A673 (cell line): Measurements from ENCODE around the gene TESK2. TPM values are rescaled to one million over a fixed set of nuclear protein-coding genes. Genes with fewer than 3 reads are reported as not detected.

Experiments used
- BruUV-seq: library from RNA; stranded (reverse); fragments of 400-500 nt; replicated peaks from 2 replicates; lab custom pipeline; 2021; lab: Mats Ljungman, UMichigan
- CTCF ChIA-PET: fragments of 300-600 bp; sonication (Branson Sonifier 250); formaldehyde crosslinking; loops from one replicate; lab custom pipeline; 2022; ENCODE audit warnings: antibody characterized with exemption; lab: Charles Lee
- POLR2A ChIA-PET: fragments of 300-600 bp; sonication (Branson Sonifier 250); formaldehyde crosslinking; loops from one replicate; lab custom pipeline; 2022; ENCODE audit warnings: antibody characterized with exemption; ENCODE audit not compliant: low non-redundant PET; lab: Charles Lee
- DNase-seq: peaks from one replicate; pipeline ENCODE4 v3.0.0-alpha.2; 2015; ENCODE audit warnings: low spot score
- H3K27ac ChIP-seq: fragments of 200-600 bp; sonication (generic); 2 replicates; pipeline ENCODE4 v1.5.1; 2016; ENCODE audit warnings: mixed run types, low read depth, mild to moderate bottlenecking, mixed read lengths, antibody characterized with exemption, low read length; ENCODE audit not compliant: poor library complexity, severe bottlenecking
- H3K27me3 ChIP-seq: fragments of 200-600 bp; sonication (generic); replicated peaks from 2 replicates; pipeline ENCODE4 v1.6.1; 2017; ENCODE audit warnings: mixed run types, low read depth, mild to moderate bottlenecking, mixed read lengths, antibody characterized with exemption, low read length; ENCODE audit not compliant: insufficient read depth, poor library complexity
- H3K36me3 ChIP-seq: fragments of 200-600 bp; sonication (generic); 2 replicates; pipeline ENCODE4 v1.6.1; 2016; ENCODE audit warnings: mixed run types, mild to moderate bottlenecking, mixed read lengths, antibody characterized with exemption, low read length; ENCODE audit not compliant: insufficient read depth, poor library complexity, severe bottlenecking
- H3K4me1 ChIP-seq: fragments of 200-600 bp; sonication (generic); 2 replicates; pipeline ENCODE4 v1.6.1; 2017; ENCODE audit warnings: mixed run types, mild to moderate bottlenecking, mixed read lengths, antibody characterized with exemption, low read length; ENCODE audit not compliant: insufficient read depth, poor library complexity, severe bottlenecking
- H3K4me3 ChIP-seq: fragments of 200-600 bp; sonication (generic); 2 replicates; pipeline ENCODE4 v1.5.1; 2016; ENCODE audit warnings: low read depth, mixed run types, mild to moderate bottlenecking, mixed read lengths, low read length; ENCODE audit not compliant: poor library complexity, severe bottlenecking
- H3K9me3 ChIP-seq: fragments of 200-600 bp; sonication (generic); 2 replicates; pipeline ENCODE4 v1.6.1; 2016; ENCODE audit warnings: mixed run types, low read depth, mild to moderate bottlenecking, mixed read lengths, antibody characterized with exemption, low read length; ENCODE audit not compliant: poor library complexity, severe bottlenecking
- CTCF ChIP-seq: fragments of 300-800, 200-600 bp; sonication (generic); conservative IDR thresholded peaks from 2 replicates; pipeline ENCODE4 v1.5.1; 2017; ENCODE audit warnings: low read depth, mild to moderate bottlenecking, antibody characterized with exemption, low read length, moderate library complexity, mixed read lengths
- EZH2 ChIP-seq: fragments of 200-600 bp; sonication (generic); IDR thresholded peaks from 2 replicates; pipeline ENCODE4 v1.6.1; 2017; ENCODE audit warnings: borderline replicate concordance, low read depth, mild to moderate bottlenecking, mixed read lengths, antibody characterized with exemption, low read length; ENCODE audit not compliant: poor library complexity, severe bottlenecking
- intact Hi-C: fragments of 100-400 bp; cut with micrococcal nuclease; formaldehyde crosslinking; loops from one replicate; pipeline ENCODE4 v1.10.0; 2022; ENCODE audit not compliant: unreplicated experiment
- total RNA-seq: library from RNA; stranded (reverse); gene quantifications from 2 replicates; pipeline ENCODE4 v1.2.3, GENCODE V29; 2021

The TESK2 gene
- total RNA-seq, 1 experiment from 2014 or later: 0.75 TPM

GRCh38 chr1:45535988-45536766 is 45.2 kb upstream of the TESK2 start:
- TF ChIP-seq EZH2 (no peak), CTCF (no peak)
- H3K27me3 ChIP-seq: no peaks in the 10 kb centered on the region
- POLR2A ChIA-PET: no interaction called here

GRCh38 chr1:45531873-45532272 is 40.9 kb upstream of the TESK2 start:
- POLR2A ChIA-PET: no interaction called here
- BruUV-seq: no TSS peak
- TF ChIP-seq CTCF: no peak

More at GRCh38 chr1:45535988-45536766, 45.2 kb upstream of the TESK2 start:
- H3K27ac ChIP-seq: no peak overlapping the region
- no peaks in the 10 kb centered on the region for H3K4me1 ChIP-seq
- no peaks in the 10 kb centered on the region for H3K9me3 ChIP-seq
- DNase-seq: no peak
- H3K4me3 ChIP-seq: no peak overlapping the region
- intact Hi-C loops: no loop called here
- CTCF ChIA-PET: no interaction called here
- no peaks in the 10 kb centered on the region for H3K36me3 ChIP-seq
- no TSS peak for BruUV-seq

GRCh38 chr1:45530632-45531135 is 39.7 kb upstream of the TESK2 start:
- H3K9me3 ChIP-seq: no peaks in the 10 kb centered on the region
- intact Hi-C loops: no loop called here
- CTCF ChIA-PET: no interaction called here
- no peaks in the 10 kb centered on the region for H3K4me1 ChIP-seq
- no peak overlapping the region for H3K27ac ChIP-seq
- no peak for DNase-seq
- TF ChIP-seq CTCF: no peak
- no peak for TF ChIP-seq EZH2
- no peaks in the 10 kb centered on the region for H3K27me3 ChIP-seq
- no peak overlapping the region for H3K4me3 ChIP-seq
- BruUV-seq: no TSS peak
- no peaks in the 10 kb centered on the region for H3K36me3 ChIP-seq
- POLR2A ChIA-PET: no interaction called here

More at GRCh38 chr1:45531873-45532272, 40.9 kb upstream of the TESK2 start:
- H3K36me3 ChIP-seq: no peaks in the 10 kb centered on the region
- intact Hi-C loops: no loop called here
- no peaks in the 10 kb centered on the region for H3K9me3 ChIP-seq
- CTCF ChIA-PET: no interaction called here
- H3K27ac ChIP-seq: no peak overlapping the region
- H3K4me1 ChIP-seq: no peaks in the 10 kb centered on the region
- DNase-seq: no peak
- no peak overlapping the region for H3K4me3 ChIP-seq
- no peaks in the 10 kb centered on the region for H3K27me3 ChIP-seq
